Measurements from ENCODE around the gene EID2B. TPM values are rescaled to one million over a fixed set of nuclear protein-coding genes. Genes with fewer than 3 reads are reported as not detected.

The EID2B gene
- total and polyA plus RNA-seq, 2 donors from 2014 or later, result 3.3 to 4.6 TPM

GRCh38 chr19:39494661-39495060 lies 38.0 kb downstream of the EID2B start:
- Histone ChIP-seq H3K9ac (ENCODE audit: low read length in 3 of 3) (no peak overlapping the region), H3K4me3 (ENCODE audit: low read length in 3 of 3) (no peak overlapping the region), H3K4me1 (ENCODE audit: control insufficient read depth in 2 of 3, insufficient read depth in 2 of 3, low read depth in 1 of 3, low read length in 3 of 3) (peaks cover 0 to 4% (median 3%) of the 10 kb centered on the region in 3 donors), H3K9me3 (ENCODE audit: control insufficient read depth in 2 of 3, insufficient read depth in 1 of 3, low read length in 3 of 3) (no peaks in the 10 kb centered on the region), H3K27me3 (ENCODE audit: control insufficient read depth, insufficient read depth, low read length) (peaks cover 10% of the 10 kb centered on the region), H3K27ac (ENCODE audit: low read depth in 2 of 2, low read length in 2 of 2) (no peak overlapping the region), H3K36me3 (ENCODE audit: control insufficient read depth in 2 of 3, insufficient read depth in 3 of 3, low read length in 3 of 3) (peaks cover 0 to 6% (median under 1%) of the 10 kb centered on the region in 3 donors)
- no peak for DNase-seq
- no peak for FAIRE-seq
- intact Hi-C loops (cut with DNase I), result no loop called here
- TF ChIP-seq CTCF (IDR thresholded peaks at IDR 0.05; ENCODE audit: borderline replicate concordance, extremely low read depth, insufficient read depth), result no peak

GRCh38 chr19:39492788-39493187 lies 39.9 kb downstream of the EID2B start:
- FAIRE-seq, result no peak
- no peak for DNase-seq
- Histone ChIP-seq H3K4me3 (ENCODE audit: low read length in 3 of 3) (no peak overlapping the region), H3K27me3 (ENCODE audit: control insufficient read depth, insufficient read depth, low read length) (no peaks in the 10 kb centered on the region), H3K9me3 (ENCODE audit: control insufficient read depth in 2 of 3, insufficient read depth in 1 of 3, low read length in 3 of 3) (no peaks in the 10 kb centered on the region), H3K4me1 (ENCODE audit: control insufficient read depth in 2 of 3, insufficient read depth in 2 of 3, low read depth in 1 of 3, low read length in 3 of 3) (no peaks in the 10 kb centered on the region), H3K36me3 (ENCODE audit: control insufficient read depth in 2 of 3, insufficient read depth in 3 of 3, low read length in 3 of 3) (peaks cover 0 to 18% (median 18%) of the 10 kb centered on the region in 3 donors), H3K9ac (ENCODE audit: low read length in 3 of 3) (no peak overlapping the region), H3K27ac (ENCODE audit: low read depth in 2 of 2, low read length in 2 of 2) (no peak overlapping the region)
- intact Hi-C loops (cut with DNase I), result no loop called here
- no peak for TF ChIP-seq CTCF (IDR thresholded peaks at IDR 0.05; ENCODE audit: borderline replicate concordance, extremely low read depth, insufficient read depth)

GRCh38 chr19:39492225-39492624 lies 40.4 kb downstream of the EID2B start:
- FAIRE-seq (no peak), DNase-seq (no peak)
- TF ChIP-seq CTCF (IDR thresholded peaks at IDR 0.05; ENCODE audit: borderline replicate concordance, extremely low read depth, insufficient read depth), result no peak
- H3K36me3 ChIP-seq (ENCODE audit: control insufficient read depth in 2 of 3, insufficient read depth in 3 of 3, low read length in 3 of 3), result peaks cover 0 to 20% (median 18%) of the 10 kb centered on the region in 3 donors
- H3K4me3 ChIP-seq (ENCODE audit: low read length in 3 of 3), result no peak overlapping the region
- no peak overlapping the region for H3K9ac ChIP-seq (ENCODE audit: low read length in 3 of 3)
- no peak overlapping the region for H3K27ac ChIP-seq (ENCODE audit: low read depth in 2 of 2, low read length in 2 of 2)
- H3K4me1 ChIP-seq (ENCODE audit: control insufficient read depth in 2 of 3, insufficient read depth in 2 of 3, low read depth in 1 of 3, low read length in 3 of 3), result no peaks in the 10 kb centered on the region
- no peaks in the 10 kb centered on the region for H3K27me3 ChIP-seq (ENCODE audit: control insufficient read depth, insufficient read depth, low read length)
- no peaks in the 10 kb centered on the region for H3K9me3 ChIP-seq (ENCODE audit: control insufficient read depth in 2 of 3, insufficient read depth in 1 of 3, low read length in 3 of 3)
- intact Hi-C loops (cut with DNase I), result no loop called here

GRCh38 chr19:39489756-39490155 lies 42.9 kb downstream of the EID2B start:
- H3K9ac ChIP-seq (ENCODE audit: low read length in 3 of 3), result no peak overlapping the region
- H3K4me1 ChIP-seq (ENCODE audit: control insufficient read depth in 2 of 3, insufficient read depth in 2 of 3, low read depth in 1 of 3, low read length in 3 of 3), result no peaks in the 10 kb centered on the region
- H3K4me3 ChIP-seq (ENCODE audit: low read length in 3 of 3), result no peak overlapping the region
- intact Hi-C loops (cut with DNase I), result no loop called here
- peaks cover 0 to 39% (median 27%) of the 10 kb centered on the region in 3 donors for H3K36me3 ChIP-seq (ENCODE audit: control insufficient read depth in 2 of 3, insufficient read depth in 3 of 3, low read length in 3 of 3)
- FAIRE-seq, result no peak
- no peaks in the 10 kb centered on the region for H3K27me3 ChIP-seq (ENCODE audit: control insufficient read depth, insufficient read depth, low read length)
- no peak for DNase-seq
- no peak overlapping the region for H3K27ac ChIP-seq (ENCODE audit: low read depth in 2 of 2, low read length in 2 of 2)
- H3K9me3 ChIP-seq (ENCODE audit: control insufficient read depth in 2 of 3, insufficient read depth in 1 of 3, low read length in 3 of 3), result no peaks in the 10 kb centered on the region
- TF ChIP-seq CTCF (IDR thresholded peaks at IDR 0.05; ENCODE audit: borderline replicate concordance, extremely low read depth, insufficient read depth), result no peak

All from kidney (tissue), 14 donors.